T-helper 1 cell treated with Interleukin-12 subunit alpha and Interleukin-12 subunit beta and Interleukin-4 antibody, amounts not matched to agents 30 ng/mL and 1 ng/mL, for 36 hours (primary cell): ENCODE results near the gene MAPK4. TPM values are rescaled to one million over a fixed set of nuclear protein-coding genes. Genes with fewer than 3 reads are reported as not detected.

Experiments used
- intact Hi-C: fragments of 100-400 bp; cut with micrococcal nuclease; formaldehyde crosslinking; loops from one replicate; pipeline ENCODE4 v1.15.1; 2024
- total RNA-seq: library from RNA; stranded (reverse); gene quantifications from 2 replicates; pipeline ENCODE4 v1.2.3, GENCODE V29; 2022

MAPK4 gene
- total RNA-seq, 1 donor from 2014 or later: not detected

DNA sequence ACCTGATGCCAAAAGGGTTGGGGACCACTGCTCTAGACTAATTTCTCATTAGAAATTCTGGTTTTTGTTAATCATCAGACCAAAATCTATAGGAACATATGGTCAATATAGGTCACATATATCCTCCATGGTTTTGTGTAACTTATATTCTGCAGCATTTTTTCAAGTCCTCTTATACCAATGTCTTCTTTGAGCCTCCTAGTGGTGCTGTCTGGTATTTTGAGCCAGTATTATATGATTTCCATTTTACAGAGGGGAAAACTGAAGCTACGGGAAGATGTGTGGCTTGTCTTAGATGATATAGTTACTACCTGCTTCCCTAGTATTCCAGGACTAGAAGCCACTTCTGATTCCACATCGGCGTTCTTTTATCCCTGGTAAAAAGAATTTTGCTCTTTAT is 13.8 kb downstream of the MAPK4 start:
- intact Hi-C loops: no loop called here

DNA sequence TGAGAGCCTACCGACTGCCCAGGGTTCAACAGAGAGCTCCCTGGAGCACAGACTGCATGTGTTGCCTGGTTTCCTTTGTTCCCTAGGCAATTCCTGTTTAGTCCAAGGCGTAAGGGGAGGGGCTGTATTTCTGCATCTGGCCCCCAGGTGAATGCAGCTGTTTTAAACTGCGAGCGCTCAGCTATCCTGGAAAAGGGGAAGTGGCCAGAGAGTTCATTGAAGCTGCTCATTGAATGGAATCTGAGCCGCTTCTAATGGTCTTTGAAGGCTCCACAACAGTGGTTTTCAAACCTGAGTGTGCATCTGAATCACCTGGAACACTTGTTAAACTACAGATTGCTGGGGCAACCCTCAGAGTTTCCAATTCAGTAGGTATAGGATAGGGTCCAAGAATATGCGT is 18.1 kb downstream of the MAPK4 start:
- intact Hi-C loops: no loop called here

DNA sequence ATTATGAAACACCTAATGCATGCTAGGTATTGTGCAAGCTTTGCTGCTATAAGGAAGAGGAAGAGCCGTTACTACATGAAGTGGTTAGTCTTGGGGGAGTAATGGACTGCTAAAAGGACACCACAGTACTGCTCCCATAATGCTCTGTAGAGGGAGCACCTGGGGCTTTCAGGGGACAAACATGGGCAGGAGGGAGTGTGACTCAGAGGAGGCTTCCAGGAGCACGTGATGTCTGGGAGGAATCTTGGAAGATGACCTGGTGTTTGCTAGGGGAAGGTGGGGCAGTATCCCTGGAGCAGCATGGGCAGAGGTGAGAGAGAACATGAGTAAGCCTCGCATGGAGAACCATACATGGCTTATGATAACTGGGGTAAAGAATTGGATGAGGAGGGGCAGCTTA is 18.8 kb downstream of the MAPK4 start:
- intact Hi-C loops: no loop called here

DNA sequence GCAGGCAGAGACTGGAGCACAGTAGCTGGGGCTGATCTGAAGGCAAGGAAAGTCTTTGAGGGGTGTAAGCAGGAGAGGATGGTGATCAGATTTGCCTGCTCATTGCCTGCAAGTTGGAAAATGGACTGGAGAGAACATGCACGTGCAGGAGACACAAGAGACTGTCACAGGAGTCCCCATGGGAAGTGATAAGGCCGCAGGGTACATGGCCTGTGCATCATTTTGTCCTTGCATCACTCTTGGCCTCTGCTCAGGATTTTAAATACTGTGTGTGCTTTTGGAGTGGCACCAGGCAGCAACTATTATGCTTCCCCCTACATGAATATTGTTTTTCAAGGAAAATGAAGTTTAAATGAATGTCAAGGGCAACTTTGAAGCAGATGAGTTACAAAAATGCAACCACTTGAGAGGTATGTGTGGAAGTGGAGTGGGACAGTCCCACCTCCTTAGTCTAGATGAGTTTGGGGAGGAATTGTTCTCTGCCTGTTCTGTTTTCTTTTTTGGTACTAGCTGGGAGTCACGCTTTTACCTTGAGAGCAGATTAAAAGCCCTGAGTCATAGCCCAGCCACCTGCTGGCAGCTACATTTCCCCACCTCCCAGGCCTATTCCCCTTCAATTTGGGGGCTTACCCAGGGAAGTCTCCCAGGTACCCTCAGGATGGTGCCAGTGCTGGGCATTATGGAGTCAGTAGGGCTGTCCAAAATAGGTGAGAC is 19.3 kb downstream of the MAPK4 start:
- intact Hi-C loops: no loop called here

DNA sequence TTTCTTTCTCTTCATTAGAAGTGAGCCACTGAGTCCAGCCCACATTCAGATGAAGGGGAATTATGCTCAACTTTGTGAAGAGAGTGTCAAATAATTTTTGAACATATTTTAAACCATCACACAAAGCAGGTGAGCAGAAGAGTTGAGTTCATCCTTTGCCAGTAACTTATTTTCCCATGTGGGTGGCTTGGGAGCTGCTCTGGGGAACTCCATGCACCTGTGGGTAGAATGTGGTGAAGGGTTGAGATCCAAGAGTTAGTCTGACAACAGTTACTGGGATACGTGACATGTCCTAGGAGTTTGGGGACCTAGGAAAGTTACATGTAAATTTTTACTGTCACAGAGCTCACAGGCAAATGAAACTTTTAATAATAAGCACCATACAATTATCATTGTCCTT is 21.6 kb downstream of the MAPK4 start:
- intact Hi-C loops: no loop called here

DNA sequence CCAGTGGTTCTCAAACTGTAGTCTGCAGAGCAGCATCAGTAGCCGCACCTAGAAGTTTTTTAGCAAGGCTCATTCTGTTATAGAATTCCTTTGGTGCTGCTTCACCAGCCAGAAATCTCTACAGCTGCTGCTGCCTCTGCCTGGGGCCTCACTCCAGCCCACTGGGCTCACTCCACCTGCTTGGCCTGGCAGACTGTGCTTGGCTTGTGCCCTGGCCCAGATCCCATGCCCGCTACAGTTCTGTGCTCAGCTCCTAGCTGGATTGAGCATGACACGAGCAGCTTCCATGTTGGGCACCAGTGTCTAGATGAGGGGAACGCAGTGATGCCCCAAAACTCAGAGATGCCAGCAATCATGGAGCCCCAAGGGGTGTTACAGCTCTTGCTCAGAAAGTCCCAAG is 22.6 kb downstream of the MAPK4 start:
- intact Hi-C loops: no loop called here

GRCh38 chr18:50586710-50587109 is 26.8 kb downstream of the MAPK4 start:
- intact Hi-C loops: no loop called here

GRCh38 chr18:50590593-50590992 is 30.7 kb downstream of the MAPK4 start:
- intact Hi-C loops: no loop called here

GRCh38 chr18:50594012-50594411 is 34.1 kb downstream of the MAPK4 start:
- intact Hi-C loops: no loop called here

- intact Hi-C loops: no loop called here
Observed at GRCh38 chr18:50594942-50595341, 35.1 kb downstream of the MAPK4 start.

DNA sequence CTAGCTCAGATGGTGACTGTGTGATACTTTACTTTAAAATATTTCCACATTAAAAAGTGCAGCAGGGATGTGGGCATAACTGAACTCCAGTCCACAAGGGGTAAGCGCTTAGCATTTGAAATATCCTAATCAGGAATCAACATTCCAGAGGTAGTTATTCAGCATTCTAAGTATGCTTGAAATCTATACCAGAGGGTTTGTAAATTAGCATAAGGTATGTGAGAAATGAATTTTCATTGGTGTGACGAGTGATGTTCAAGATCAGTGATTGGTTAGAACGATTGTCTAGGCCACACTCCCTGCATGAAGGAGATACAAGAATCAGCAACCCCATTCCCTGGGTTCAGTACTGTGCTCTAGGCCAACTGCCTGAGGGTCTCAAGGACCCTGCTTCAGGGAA is 42.6 kb downstream of the MAPK4 start:
- intact Hi-C loops: no loop called here

DNA sequence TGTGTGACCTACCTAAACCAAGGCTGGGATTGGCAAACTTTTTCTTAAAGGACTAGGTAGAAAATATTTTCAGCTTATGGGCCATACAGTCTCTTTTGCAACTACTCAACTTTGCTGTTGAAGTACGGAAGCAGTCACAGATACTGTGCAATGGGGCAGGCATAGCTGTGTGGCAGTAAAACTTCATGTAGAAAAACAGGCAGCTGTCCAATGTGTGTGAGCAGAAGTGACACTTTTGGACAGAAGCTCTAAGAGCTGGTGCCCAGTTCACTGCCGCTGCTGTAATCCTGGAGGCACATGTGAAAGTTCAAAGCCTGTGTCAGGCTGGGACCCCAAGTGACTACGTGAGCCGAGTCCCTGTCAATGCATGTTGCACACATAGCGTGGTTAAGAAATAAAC is 46.7 kb downstream of the MAPK4 start:
- intact Hi-C loops: no loop called here

DNA sequence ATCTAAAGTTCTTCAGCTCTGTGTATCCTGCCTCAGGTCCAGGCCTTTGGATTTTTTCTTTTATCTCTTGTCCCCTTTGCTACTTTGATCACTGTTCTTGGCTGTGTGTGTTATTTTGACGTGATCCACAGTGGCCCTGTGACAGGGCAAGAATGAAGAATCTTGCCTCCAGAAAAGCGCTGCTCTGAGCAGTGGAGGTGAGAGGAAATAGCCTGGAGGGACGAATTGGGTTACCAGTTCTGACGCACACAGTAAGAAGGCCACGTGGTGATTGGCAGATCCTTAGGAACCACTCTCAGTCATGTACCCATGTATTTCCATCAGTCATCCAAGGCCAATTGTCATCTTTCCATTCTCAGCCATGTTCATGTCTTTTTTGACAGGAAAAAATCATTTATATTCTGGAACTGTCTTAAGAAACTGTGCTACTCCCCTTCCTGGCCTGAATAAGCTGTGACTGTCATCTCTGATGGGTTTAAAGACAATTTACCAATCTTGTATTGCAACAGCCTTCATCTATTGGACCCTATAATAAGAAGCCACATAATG is 47.6 kb downstream of the MAPK4 start:
- intact Hi-C loops: no loop called here

- intact Hi-C loops: loop anchor here (1.0 kb wide), 1 partner anchor 12 kb away; no protein-coding TSS in a partner anchor
Observed at GRCh38 chr18:50609171-50609570, 49.3 kb downstream of the MAPK4 start.

GRCh38 chr18:50610349-50610748 is 50.5 kb downstream of the MAPK4 start:
- intact Hi-C loops: no loop called here

DNA sequence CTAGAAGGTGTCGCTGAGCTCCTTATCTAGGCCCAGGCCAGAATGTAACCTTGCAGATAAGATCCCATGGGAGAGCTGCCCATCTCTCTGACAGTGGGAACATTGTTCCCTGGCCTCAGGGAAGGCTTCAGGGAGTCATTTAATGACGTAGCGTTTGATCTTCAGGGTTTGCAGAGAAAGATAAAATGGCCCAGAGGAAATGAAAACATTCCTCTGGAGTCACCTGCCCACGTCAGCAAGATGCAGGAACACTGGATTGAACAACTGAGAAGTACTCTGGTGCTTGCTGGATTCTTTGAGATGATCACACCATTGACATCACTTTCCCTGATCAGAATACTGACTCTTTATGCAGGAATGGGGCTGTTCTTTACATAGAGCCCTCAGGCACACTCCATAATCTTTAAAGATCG is 51.6 kb downstream of the MAPK4 start:
- intact Hi-C loops: no loop called here

GRCh38 chr18:50614838-50615237 is 55.0 kb downstream of the MAPK4 start:
- intact Hi-C loops: no loop called here

- intact Hi-C loops: no loop called here
Observed at GRCh38 chr18:50616484-50617048, 56.7 kb downstream of the MAPK4 start.

- intact Hi-C loops: no loop called here
Observed at GRCh38 chr18:50619861-50620275, 60.0 kb downstream of the MAPK4 start.

DNA sequence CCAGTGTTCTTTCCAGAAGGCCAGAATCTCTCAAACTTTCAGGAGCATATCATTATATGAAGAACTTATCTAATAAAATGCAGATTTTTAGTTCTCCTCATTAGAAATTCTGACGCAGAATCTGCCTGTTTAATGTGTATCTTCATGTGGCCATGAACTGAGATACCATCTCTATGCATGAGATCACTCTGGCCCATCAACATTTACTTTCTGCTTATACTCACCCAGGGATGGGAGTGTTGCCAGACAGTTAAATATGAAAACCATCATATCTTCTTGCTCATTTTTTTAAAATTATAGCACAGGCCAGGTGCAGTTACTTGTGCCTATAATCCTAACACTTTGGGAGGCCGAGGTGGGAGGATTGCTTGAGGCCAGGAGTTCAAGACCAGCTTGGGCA is 60.4 kb downstream of the MAPK4 start:
- intact Hi-C loops: no loop called here

DNA sequence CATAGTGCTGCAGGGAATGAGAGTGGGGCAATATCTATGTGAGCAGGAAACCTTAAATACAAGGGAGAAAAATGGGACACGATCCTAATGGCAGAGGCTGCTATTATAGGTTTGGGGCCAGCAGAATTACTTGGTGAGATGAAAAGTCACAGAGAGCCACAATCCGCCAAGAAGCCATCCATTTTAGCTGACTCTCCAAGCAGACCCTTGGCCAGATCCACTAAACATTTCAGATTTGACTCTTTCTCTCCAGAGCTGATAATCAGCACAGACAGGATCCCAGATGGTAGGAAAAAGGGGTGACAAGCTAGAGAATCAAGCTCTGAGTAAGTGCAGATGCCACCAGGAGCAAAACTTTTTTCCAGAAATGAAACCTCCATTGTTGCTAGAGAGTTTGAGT is 61.5 kb downstream of the MAPK4 start:
- intact Hi-C loops: no loop called here

DNA sequence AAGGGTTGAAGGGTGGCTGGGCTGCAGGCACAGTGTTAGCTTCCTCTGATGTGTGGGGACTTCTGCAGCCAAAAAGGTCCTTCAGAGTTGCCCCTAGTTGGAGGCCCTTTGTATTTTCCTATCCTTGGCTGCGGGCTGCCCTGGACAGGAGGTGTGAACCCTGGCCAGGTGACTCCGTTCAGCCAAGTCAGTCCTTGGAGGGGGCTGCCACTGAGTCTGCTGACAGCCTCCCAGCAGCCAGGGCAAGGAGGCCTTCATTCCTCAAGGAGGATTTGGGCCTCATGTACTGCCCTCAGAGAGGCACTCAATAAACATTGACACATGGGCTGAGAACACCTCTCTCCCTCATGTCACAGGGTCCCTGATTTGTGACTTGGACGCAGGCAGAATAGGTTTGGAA is 62.4 kb downstream of the MAPK4 start:
- intact Hi-C loops: no loop called here

GRCh38 chr18:50622865-50623393 is 63.0 kb downstream of the MAPK4 start:
- intact Hi-C loops: no loop called here
